ENCODE measurements around the gene REELD1. TPM values are rescaled to one million over a fixed set of nuclear protein-coding genes. Genes with fewer than 3 reads are reported as not detected.

REELD1 gene
- total RNA-seq = 1 to 10 TPM in 2 of 4 donors, under 1 TPM in 2; 0.24 to 3.6 (median 0.89) TPM

DNA sequence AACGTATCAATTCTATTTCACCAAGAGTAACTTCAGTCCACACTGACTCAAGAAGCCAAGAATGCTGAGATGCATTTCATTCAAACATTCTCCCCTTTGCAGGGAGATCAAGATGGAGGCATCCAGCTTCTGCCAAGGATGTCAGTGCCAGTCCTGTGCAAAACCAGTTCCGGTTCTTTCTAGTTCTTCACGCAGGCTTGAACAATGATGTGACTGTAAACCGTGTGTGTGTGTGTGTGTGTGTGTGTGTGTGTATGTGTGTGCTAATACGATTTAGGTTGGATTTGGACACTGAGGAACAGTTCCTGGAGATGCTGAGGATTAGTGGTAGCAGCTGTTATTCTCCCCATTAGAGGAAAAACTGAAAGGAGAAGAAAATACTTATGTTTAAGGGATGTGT is at the start of gene REELD1:
TSS of gene REELD1 (plus strand) at position 301 of the 400 bp plus-strand sequence. CDS start 2,415 bp downstream, outside the sequence.
- TF ChIP-seq, protein P1, sequence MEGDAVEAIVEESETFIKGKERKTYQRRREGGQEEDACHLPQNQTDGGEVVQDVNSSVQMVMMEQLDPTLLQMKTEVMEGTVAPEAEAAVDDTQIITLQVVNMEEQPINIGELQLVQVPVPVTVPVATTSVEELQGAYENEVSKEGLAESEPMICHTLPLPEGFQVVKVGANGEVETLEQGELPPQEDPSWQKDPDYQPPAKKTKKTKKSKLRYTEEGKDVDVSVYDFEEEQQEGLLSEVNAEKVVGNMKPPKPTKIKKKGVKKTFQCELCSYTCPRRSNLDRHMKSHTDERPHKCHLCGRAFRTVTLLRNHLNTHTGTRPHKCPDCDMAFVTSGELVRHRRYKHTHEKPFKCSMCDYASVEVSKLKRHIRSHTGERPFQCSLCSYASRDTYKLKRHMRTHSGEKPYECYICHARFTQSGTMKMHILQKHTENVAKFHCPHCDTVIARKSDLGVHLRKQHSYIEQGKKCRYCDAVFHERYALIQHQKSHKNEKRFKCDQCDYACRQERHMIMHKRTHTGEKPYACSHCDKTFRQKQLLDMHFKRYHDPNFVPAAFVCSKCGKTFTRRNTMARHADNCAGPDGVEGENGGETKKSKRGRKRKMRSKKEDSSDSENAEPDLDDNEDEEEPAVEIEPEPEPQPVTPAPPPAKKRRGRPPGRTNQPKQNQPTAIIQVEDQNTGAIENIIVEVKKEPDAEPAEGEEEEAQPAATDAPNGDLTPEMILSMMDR (IDR thresholded peaks at IDR 0.05) = no peak
- DNase-seq (ENCODE audit: low spot score) = no peak
- ATAC-seq (ENCODE audit: low FRiP score) = no peak

DNA sequence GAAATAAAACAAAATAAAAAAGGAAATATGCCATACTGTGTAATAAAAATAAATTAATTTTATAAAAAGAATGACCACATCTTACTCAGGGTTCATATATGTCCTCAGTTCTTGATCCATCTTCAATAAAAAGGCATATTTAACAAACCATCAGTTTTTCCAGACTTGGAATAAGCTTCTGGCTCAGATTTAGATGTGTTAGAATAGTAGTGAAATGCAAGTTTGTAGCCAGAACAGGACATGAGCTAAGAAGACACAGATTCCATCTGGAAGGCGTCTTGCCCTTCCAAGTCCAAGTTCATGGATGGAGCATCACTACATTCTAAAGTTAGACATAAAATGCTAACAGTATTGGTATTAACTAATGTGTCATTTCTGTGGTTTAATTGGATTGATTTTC is 49.1 kb upstream of the REELD1 start:
- DNase-seq (ENCODE audit: low spot score) (no peak), ATAC-seq (ENCODE audit: low FRiP score) (no peak)
- TF ChIP-seq, protein P1 (IDR thresholded peaks at IDR 0.05) = no peak

DNA sequence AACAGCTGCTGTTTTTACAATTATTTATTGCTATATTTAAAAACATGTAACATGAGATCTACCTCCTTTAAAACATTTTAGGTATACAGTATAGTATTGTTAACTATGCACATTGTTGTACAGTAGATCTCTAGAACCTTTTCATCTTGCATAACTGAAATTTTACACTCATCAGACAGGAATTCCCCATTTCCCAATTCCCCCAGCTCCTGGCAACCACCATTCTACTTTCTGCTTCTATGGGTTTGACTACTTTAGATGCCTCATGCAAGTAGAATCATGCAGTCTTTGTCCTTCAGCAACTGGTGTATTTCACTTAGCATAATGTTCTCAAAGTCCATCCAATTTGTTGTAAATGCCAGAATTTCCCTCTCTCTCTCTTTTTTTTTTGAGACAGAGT is 48.5 kb upstream of the REELD1 start:
- ATAC-seq (ENCODE audit: low FRiP score) = peak; percentile 51
- TF ChIP-seq, protein P1 (IDR thresholded peaks at IDR 0.05) = no peak
- no peak for DNase-seq (ENCODE audit: low spot score)

DNA sequence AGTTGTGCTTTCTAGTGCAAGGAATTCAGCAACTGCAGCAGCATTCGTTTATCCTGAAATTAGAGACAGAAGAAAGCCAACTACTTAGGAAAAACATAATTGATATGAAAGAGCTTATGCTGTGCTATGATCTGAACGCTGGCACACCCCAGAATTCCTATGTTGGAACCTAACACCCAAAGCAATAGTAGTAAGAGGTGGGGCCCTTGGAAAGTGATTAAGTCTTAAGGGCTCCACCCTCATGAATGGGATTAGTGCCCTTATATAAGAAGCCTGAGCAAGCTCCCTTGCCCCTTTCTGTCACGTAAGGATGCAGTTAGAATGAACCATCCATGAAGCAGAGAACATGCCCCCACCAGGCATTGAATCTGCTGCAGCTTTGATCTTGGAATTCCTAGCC is 44.2 kb upstream of the REELD1 start:
- ATAC-seq (ENCODE audit: low FRiP score) (no peak), DNase-seq (ENCODE audit: low spot score) (no peak)
- TF ChIP-seq, protein P1 (IDR thresholded peaks at IDR 0.05) = no peak

DNA sequence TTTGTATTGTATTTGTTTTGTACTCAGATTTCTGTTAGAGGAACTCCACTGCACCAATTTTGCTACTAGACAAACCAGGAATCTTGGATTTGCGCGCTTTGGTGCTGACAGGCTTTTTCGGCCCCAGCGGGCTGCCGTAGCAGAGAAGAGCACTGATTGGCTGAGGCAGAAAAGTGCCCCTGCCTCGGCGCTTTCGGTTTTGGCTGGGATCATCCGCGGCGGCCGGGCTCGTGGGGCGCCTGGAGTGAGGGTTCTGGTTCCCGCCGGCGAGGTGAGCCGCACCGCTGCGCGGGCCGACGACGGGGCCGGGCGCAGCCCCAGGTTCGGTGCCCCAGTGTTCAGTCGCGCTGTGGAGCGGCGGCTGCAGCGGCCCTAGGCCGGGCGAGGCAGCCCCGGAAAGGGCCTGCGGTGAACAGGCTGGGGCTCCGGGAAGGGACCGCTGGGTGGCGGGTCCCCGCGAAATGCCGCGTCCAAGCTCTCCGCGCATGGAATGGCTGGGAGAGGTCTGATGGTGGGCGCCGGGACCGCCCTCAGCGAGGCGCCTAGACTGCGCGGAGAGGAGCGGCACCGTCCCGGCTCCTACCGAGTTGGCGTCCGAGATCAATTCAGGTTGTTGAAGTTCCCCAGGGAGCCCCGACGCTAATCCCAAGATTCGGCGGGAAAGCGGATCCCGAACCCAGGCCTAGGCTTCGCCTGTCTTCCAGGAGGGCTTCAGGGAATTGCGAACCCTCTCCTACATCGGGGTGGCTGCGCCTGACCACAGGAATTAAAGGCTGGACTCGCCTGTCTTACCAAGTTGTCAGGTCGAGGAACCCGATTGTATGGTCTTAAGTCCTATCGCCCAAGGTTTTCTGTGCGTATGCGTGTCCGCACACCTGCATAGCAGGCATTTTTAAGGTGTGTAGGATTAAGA is 38.5 kb upstream of the REELD1 start, which contains the start of gene LSM6:
TSS of gene LSM6 (plus strand) at position 178 of the 913 bp plus-strand sequence. CDS start 7,204 bp downstream, outside the sequence.
- DNase-seq (ENCODE audit: low spot score) (peak; percentile 55), ATAC-seq (ENCODE audit: low FRiP score) (peak; percentile 91)
- TF ChIP-seq, protein P1 (IDR thresholded peaks at IDR 0.05) = no peak

DNA sequence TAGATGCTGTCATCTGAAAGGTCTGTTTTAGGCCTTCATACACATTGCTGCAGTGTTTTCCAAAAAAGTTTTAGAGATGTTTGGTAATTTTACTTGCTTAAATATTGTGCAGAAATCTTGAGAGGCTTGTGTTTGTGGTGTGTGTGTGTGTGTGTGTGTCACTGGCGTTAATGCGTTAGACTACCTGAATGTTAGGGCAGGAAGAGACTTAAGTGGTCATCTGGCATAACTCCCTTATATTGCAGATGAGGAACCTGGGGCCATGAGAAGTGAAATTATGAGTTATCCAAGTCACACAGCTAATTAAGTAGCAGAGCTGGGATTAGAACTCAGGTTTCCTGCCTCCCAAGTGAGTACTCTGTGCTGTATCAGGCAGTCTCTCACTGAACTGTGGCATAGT is 37.4 kb upstream of the REELD1 start:
- TF ChIP-seq, protein P1 (IDR thresholded peaks at IDR 0.05) = no peak
- DNase-seq (ENCODE audit: low spot score) (no peak), ATAC-seq (ENCODE audit: low FRiP score) (no peak)

DNA sequence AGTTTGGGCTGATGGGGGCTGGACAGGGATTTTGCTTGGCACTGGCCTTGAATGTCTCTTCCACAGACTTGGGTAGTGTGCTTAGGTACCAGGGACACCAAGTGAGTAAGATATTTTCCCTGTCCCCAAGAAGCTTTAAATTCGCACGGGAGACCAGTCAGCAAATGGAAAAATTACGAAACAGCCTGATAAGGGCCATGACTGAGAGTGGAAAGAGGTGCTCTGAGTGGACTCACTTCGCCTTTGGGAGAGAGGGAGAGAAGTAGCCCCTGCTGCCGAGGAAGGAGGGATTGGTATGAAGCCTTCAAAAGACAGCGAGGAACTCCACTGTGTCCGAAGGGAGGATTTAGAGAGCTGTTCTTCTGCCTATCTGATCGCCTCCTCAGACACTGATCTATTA is 36.2 kb upstream of the REELD1 start:
- TF ChIP-seq, protein P1 (IDR thresholded peaks at IDR 0.05) = no peak
- DNase-seq (ENCODE audit: low spot score) (no peak), ATAC-seq (ENCODE audit: low FRiP score) (no peak)
